NT2/D1 (cell line): Measurements from ENCODE around the gene MKRN1.

Experiments used
- SUZ12 ChIP-seq: IDR thresholded peaks from 2 replicates; pipeline ENCODE4 v1.6.1; 2011; ENCODE audit not compliant: insufficient read length, insufficient read depth; ENCODE audit errors: extremely low read depth
- YY1 ChIP-seq: IDR thresholded peaks from 2 replicates; pipeline ENCODE4 v1.6.1; 2011; ENCODE audit not compliant: insufficient read length, insufficient read depth
- ZNF274 ChIP-seq: IDR thresholded peaks from 2 replicates; pipeline ENCODE4 v1.6.1; 2011; ENCODE audit warnings: mild to moderate bottlenecking, low read depth, low read length

DNA sequence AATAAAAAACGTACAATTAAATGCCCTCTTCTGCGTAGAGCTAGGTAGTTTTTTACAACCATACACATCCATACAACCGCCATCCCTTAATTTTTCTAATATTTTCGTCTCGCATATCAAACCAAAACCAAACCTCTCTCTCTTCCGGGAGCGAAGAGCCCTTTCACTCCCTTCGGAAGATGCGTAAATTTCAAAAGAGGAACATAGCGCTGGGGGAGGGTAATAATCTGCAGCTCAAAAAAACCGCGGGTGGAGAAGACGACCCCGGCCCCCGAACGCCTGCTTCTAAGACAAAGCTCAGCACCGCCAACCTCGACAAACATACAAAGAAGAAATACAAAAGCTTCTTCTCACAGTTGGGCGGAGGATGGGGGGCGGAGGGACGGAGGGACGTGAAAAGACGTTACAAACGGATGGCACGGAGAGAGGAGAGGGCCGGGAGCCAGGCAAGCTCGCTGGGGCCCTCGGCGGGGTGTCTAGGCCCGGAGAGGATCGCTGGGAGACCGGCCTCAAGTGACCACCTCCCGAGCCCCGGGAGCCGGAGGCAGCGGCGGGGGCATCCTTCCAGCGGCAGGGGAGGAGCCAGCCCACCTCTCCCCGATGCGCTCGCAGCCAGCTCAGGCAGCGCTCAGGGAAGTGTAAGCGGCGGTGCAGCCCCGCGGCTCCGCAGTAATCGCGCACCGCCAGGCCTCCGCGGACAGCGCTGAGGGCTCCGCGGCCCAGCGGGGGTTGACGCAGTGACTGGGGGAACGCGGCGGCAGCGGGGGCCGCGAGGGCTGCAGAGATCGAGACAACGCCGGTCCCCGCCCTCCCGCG lies 851 bp downstream of the MKRN1 start:
- no peak for TF ChIP-seq SUZ12
- TF ChIP-seq YY1 = no peak
- TF ChIP-seq ZNF274 = no peak
